GM18858 (cell line): ENCODE results near the gene PAPSS2.
"Not testable (repeated sequence)": the region's sequence is repeated elsewhere in the genome, so short reads cannot be mapped to it uniquely, and the experiment has no call there.

Experiments
- ATAC-seq: cut with Tn5 transposase; IDR thresholded peaks from one replicate; pipeline ENCODE4 v1.9.1; 2021; ENCODE audit not compliant: unreplicated experiment

The PAPSS2 gene

DNA sequence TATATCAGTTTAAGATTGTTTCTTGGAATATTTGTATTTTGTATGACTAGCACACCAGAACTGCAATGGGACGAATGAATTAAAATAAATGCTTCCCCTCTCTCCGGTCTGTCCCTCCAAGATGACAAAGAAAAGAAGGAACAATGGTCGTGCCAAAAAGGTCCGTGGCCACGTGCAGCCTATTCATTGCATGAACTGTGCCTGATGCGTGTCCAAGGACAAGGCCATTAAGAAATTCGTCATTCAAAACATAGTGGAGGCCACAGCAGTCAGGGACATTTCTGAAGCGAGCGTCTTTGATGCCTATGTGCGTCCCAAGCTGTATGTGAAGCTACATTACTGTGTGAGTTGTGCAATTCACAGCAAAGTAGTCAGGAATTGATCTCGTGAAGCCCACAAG lies 17.2 kb upstream of the PAPSS2 start:
- no peak for ATAC-seq

DNA sequence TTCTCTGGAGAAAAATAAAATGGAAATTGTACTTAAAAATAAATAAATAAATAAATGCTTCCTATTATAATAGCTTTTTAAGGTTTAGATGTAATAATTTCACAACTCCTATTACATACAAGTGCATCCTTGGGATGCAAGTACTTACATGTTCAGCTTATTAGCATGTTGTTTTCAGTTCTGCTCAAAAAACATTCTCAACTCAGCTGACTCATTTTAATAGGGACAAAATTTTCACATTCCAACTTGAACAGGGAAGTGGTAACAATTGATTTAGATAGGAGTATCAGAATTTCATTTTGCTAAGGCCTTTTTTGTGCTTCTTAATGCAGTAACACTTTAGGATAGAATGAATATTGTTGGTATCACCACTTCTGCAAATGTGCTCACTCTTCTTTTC lies 16.7 kb upstream of the PAPSS2 start:
- ATAC-seq = no peak

DNA sequence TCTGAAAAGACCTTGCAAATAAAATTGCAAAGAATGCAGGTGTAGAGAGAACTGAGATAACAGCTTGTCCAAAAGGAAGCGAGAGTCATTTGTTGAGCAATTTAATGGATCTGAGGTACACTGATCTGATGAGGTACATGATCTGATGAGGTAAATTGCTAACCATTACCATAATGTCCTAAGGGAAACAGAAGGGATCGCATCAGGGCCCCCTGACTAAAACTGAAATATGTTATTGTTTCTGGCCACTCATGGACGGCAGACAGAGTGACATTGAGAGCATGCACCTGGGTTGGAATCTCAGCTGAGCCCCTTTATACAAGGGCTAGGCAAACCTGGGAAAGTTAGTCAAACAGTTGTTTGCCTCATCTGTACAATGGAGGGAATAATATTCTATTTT lies 15.8 kb upstream of the PAPSS2 start:
- no peak for ATAC-seq

DNA sequence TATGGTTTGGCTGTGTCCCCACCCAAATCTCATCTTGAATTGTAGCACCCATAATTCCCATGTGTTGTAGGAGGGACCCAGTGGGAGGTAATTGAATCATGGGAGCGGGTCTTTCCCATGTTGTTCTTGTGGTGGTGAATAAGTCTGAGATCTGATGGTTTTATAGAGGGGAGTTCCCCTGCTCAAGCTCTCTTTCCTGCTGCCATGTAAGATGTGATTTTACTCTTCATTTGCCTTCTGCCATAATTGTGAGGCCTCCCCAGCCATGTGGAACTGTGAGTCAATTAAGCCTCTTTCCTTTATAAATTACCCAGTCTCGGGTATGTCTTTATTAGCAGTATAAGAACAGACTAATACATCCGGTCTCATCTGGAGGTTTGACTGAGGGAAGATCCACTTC lies 15.2 kb upstream of the PAPSS2 start:
- ATAC-seq = not testable (repeated sequence)

DNA sequence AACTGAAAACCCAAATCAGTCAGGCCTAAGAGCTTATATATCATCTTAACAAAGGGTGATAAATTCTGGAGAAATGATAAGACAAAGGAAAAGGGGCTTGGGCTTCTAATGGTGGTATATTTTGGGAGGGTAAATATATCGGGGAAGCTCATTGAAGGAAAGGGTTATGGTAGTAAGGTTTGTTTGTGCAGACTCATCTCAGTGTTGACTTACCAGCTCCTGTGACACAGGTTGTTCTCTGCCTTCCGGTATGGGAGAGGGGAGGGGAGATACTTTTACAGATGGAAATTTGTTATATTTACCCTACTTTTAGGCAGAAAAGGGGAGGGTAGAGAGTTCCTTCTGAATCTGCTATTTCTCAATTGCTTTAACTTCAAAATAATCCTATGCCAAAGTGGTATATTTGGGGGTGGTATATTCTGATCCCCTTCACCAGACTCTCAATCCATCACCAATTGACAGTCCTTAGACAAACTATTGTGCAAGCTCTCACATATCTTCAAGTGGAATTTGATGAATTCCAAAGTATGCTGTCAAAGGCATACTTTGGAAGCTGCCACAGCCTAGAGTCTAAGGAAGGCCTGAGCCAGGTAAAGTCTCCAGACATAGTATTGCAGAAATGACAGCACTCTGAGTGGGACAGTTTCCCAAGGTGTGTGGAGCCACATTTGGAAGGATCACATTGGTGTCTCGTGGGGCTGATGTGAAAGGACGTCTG lies 13.3 kb upstream of the PAPSS2 start:
- no peak for ATAC-seq

DNA sequence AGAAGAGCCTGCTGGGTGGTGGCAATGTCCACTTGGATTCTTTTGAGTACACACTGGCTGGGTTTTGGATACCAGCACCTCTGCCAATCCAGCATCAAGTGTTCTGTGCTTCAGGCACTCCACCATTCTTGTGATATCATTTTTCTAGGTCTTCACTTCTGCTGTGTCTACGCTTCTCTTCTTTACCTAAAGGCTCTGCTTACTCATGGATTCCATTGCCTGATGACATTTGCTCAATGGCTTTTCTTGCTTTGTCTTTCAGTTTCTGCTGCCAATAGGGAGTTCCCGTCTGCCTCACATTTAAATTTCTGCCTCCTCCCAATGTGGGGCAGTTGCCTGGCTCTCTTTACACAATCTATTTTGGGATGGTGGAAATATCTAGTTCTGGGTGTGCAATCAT lies 12.7 kb upstream of the PAPSS2 start:
- ATAC-seq = no peak

DNA sequence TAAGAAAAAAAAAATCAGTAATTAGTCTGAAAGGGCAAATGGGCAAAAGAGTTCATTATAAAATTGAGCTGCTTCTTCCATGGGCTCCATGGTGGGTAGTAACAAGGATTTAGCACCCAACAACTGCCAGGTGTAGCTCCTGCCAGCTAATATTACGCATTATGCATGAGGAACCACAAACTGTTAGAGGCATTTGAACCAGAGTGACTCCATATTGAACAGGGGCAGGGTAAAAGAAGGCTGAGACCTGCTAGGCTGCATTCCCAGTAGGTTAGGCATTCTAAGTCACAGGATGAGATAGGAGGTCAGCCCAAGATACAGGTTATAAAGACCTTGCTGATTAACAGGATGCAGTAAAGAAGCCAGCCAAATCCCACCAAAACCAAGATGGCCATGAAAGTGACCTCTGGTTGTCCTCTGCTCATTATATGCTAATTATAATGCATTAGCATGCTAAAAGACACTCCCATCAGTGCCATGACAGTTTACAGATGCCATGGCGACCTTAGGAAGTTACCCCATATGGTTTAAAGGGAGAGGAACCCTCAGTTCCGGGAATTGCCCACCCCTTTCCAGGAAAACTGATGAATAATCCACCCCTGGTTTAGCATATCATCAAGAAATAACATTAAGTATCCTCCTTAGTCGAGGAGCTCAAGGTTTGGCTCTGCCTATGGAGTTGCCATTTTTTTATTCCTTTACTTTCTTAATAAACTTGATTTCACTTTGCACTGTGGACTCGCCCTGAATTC lies 8.7 kb upstream of the PAPSS2 start:
- ATAC-seq = no peak

DNA sequence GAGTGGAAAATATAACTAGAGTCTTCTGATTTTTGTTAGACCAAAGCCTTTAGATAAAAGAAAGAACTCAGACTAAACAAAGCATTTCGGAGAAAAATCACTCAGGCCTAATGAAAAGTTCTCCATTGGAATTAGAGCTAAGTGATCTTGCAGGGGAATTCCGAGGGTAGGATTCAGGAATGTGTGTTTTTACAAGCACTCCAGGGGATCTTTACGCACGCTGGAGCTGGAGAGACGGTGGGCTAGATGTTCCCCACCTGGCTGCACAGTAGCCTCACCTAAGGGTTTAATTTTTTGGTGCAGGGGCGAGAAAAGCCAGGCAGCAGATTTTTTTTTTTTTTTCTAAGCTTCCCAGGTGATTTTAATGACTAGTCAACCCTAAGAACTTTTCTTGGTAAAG lies 7.9 kb upstream of the PAPSS2 start:
- ATAC-seq = no peak

DNA sequence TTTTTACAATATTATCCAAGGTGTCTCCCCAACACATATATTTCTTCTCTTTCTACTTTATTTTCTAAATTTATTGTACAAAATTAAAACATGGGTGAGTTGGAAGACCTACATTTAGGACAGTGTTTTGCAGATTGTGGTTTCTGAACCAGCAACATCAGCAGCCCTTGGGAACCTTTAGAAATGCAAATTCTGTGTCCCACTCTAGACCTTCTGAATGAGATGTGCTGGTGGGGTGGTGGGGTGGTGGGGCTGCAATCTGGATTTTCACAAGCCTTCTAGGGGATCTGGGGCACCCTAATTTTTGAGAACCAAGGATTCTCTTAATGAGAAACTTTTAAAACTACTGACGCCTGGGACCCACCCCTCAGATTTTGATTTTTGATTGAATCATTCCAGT lies 7.4 kb upstream of the PAPSS2 start:
- ATAC-seq = no peak

DNA sequence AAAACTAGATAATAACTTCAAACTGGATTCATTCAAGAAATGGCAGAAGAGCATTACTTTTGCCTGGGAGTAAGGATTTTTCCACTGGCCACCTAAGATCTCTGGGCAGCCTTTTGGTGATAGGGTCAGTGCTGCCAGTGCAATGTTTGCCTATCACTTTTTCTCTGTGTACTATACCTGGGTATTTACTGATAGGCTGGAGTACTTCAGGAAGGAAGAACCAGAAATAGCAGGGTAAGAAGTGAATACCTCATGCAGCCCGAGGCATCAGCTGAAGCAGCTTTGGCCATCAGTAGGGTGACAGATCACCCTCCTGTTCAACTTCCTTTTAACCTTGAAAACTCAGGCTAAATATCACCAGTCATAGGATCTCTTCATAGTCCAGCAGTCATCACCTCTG lies 5.5 kb upstream of the PAPSS2 start:
- ATAC-seq = no peak

DNA sequence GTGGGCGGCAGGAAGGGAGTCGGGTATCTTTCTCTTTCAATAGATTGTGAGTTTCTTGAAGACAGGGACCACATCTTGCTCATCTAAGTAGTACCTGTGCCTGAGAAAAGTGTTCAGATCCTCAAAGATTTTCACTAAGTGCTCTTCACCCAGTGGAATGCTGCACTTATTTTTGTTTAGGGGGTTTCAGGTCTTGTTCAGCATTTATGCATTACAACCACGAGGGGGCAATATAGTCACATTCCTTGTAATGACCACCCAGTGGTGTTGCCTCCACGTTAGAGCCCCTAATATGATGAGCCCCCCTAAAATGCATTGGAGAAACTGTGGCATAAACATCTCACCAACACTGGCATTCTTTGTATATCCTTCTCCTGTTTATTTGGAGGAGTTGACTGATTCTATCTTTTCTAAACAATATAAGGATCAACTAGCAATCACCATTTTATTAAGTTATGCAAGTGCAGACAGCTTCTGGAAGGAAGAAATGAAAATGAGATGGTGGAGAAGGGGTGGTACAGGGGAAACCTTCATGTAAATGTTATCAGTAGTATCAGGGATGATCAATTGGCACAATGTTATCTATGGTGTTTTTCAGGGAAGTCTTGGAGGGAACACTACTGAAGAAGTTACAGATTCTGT lies 3.1 kb upstream of the PAPSS2 start:
- no peak for ATAC-seq

DNA sequence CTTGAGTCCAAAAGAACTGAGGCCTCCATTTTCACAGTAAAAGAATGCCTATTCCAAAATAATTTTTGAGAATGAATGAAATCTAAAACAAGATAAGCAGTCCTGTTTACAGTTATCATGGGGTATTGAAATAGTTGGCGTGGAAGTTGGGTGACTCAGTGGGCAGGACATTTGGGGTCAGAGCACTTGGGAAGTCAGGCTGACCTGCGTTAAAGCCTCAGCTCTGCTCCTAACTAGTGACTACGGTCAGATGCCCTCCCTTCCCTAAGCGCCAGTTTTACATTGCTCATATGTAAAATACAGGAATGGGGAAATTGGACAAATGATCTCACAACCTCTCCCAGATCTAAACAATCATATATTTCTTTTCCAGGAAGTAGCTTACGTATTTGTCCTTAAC lies 2.3 kb upstream of the PAPSS2 start:
- ATAC-seq = no peak

DNA sequence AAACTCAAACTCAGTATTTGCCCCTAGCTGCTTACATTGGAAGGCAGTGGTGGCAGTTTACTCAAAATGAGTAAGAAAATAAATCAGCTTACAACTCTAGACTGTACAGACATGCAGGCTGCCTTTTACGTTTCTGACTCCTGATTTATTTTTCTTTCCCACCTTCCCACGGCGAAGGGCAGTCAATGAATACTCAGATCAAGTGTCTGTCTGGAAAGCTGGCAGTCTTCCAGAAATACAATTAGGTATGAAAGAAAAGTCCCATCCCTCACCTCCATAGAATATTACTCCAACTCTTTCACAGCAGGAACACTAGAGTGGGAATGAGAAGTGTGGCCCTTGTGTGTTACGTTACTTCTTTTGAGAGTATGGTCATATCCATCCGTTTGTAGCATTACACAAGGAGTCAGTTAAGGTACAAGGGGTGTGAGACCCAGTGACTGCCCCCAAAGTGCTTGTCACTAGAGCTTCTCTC lies 1.3 kb upstream of the PAPSS2 start:
- ATAC-seq = no peak

DNA sequence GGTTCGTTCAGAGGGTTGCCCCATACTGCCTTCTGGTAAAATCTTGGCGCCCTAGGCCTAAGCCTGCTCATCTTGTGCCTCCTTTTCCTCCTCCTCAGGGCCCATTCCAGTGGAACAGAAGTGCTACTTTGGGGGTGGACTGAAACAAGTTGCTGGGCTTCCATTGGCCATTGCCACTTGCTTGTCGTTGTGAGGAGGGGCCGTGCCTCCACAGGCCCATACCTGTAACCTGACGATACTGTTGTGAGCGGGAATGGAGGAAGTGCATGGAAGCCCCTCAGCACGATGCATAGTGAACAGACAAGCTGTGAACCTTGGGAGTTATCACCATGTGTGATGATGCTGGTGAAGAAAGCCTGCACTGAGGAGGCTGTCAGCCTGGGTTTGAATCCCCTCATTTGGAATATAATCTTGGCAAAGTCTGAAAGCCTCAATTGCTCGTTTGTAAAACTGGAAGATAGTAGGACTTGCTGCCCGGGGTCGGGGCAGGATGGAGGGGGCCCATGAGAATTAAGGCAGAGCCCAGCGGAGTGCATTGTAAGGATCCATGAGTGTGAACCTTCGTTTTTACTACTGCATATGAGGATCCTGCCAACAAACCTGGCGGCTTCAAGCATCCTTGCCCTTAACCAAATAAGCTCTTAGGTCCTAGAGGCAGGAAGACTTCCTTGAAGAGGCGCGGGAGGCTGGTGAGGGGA lies 671 bp upstream of the PAPSS2 start:
- no peak for ATAC-seq

DNA sequence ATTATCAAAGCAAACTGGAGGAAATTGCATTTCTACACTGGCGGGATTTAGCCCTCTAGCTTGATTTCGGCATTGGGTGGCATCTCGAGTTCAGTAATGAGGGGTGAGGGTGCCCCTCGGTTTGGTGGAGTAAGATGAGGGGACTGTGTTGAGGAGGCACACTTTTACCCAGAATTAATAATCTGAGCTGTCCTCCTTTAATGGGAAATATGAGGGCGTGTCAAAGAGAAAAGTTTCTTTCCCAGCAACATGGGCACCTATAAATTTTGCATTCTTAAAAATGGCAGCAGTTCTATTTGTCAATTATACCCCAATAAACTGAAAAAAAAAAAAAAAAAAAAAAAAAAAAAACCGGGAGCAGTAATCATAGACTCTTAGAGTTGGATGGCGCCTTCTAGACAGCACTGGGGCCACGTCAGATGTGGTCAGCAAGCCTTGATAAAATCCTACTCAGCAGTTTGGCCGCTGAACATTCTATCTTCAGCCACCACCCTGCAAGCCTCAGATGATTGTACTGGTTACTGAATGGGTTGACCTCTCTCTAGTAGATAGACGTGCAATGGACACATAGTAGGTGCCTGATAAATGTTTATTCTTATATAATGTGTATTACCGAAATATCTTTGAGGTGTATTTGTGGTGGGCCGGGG lies 931 bp downstream of the PAPSS2 start:
- ATAC-seq = no peak

DNA sequence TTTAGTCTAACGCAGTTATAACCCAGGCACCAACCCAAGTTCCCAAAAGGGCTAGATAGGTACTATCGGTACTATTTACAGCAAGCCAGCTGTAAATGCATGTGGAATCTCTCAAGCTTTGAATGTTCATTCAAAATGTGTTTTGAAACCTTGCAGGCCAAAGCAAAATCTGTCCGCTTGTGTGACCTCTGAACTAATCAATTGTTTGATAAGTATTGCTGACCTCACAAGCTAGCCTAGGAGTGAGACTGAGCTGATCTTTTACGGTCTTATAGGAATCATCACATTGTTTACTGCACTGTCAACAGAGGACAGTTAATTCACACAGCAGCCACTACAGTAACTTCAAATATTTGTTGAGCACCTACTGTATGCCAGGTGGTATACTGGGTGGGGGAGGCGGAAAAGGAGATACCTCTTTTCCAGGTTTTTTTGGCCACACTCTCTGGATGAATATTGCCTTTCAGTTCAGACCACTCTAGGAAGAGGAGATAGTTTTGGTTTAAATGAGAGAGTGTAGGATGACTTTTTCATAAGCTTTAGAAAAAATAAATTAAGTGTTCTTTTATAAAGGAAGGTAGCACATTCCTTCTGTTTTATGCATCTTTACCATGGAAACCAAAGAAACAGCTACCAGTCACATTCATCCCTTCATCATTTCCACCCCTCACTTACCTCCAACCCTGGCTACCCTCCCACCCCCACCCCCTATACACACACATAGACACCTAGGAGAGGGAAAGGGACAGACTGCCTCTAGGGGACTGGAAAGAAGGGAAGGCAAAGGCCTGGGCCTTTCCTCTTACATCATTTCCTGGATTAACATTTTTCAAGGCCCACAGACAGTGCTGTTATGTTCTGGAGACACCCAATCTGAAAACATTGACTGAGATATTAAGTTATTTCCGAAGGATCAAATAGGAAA lies 2.4 kb downstream of the PAPSS2 start:
- ATAC-seq = no peak

DNA sequence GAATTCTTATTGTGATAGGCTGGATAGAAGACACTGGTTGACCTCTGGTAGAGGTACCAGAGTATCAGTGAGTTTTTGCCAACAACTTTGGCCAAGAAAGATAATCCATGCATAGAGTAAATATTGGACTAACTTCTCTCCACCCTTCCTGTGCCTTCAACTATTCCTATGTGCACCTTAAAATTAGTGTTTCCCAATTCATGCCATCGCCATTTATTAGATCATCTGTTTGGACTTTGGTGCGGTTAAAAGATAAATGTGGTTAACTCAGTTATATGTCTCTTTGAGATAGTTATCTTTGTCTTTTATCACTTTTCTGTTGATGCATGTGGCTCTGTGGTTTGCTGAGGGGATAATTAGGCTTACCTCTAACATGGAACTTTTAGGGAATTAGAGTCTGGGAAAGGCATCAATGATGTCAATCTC lies 4.6 kb downstream of the PAPSS2 start:
- no peak for ATAC-seq

DNA sequence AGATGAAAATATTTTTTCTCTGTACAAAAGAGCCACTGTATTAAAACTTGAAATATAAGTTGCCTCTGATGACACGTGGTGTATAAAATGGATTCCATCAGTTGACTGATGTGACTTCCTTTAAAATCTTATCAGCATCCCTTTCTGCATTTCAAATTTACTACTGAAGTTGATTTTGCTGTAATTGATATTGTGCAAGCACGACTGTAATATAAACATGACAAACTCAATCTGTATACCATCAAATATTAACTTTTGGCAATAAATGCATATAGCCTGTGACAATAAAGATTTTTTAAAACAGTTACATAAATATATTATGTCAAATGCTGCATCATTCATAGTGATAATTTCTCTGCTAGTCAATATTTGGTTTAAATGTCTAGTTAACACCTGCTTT lies 7.8 kb downstream of the PAPSS2 start:
- ATAC-seq = no peak

DNA sequence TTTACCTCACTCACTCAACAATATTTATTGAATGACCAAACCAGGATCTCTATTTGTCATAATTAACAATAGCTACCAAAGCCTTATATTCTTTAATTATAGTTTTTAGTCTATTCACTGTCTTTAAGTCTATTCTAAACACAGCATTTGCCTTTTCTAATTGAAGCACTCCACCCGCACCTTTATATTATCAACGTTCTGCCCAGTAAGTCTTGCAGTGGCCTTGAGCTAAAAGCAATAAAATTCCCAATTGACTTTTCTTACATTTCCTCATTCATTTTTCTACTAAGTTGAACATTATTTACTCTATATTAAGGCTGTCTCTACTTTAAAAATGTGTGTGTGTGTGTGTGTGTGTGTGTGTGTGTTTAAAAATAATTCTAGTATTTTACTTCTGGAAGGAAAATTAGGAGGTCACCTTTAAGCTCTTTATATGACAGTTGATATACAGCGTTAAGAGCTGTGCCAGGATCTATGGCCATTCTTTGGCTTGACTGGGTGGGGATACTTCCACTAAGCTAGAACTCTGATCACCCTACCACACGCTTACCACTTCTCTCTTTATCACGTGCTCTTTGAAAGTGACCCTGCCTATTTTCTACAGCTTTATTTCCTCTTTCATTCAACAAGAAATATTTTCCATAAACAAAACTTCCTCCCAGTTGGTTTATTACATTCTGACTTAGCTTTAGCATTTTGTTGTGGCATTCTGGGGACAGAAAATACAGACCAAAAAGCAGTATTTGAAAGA lies 8.8 kb downstream of the PAPSS2 start:
- ATAC-seq = no peak
